ENCODE measurements around the gene TSPAN32.

TSPAN32 gene

GRCh38 chr11:2266586-2267305, 35.1 kb upstream of the TSPAN32 start:
- FAIRE-seq: no peak
- DNase-seq (ENCODE audit: insufficient read length, low spot score): no peak
- TF ChIP-seq PAX5 (IDR thresholded peaks at IDR 0.05; ENCODE audit: insufficient read depth, low read length, severe bottlenecking) (no peak), TAF1 (IDR thresholded peaks at IDR 0.05; ENCODE audit: low read depth, low read length) (no peak), POU2F2 (IDR thresholded peaks at IDR 0.05; ENCODE audit: low read depth, low read length) (no peak), SPI1 (IDR thresholded peaks at IDR 0.05; ENCODE audit: low read depth, low read length) (no peak), POLR2A (IDR thresholded peaks at IDR 0.05; ENCODE audit: low read depth, low read length) (no peak), POLR2AphosphoS5 (IDR thresholded peaks at IDR 0.05; ENCODE audit: low read depth, low read length) (no peak)

GRCh38 chr11:2267306-2267850, 34.4 kb upstream of the TSPAN32 start:
- DNase-seq (ENCODE audit: insufficient read length, low spot score) (no peak), FAIRE-seq (no peak)
- TF ChIP-seq PAX5 (IDR thresholded peaks at IDR 0.05; ENCODE audit: insufficient read depth, low read length, severe bottlenecking) (no peak), POLR2A (IDR thresholded peaks at IDR 0.05; ENCODE audit: low read depth, low read length) (no peak), POLR2AphosphoS5 (IDR thresholded peaks at IDR 0.05; ENCODE audit: low read depth, low read length) (no peak), POU2F2 (IDR thresholded peaks at IDR 0.05; ENCODE audit: low read depth, low read length) (no peak), SPI1 (IDR thresholded peaks at IDR 0.05; ENCODE audit: low read depth, low read length) (no peak)

GRCh38 chr11:2267851-2268728, 33.7 kb upstream of the TSPAN32 start:
- FAIRE-seq (no peak), DNase-seq (ENCODE audit: insufficient read length, low spot score) (no peak)
- TF ChIP-seq POLR2A (IDR thresholded peaks at IDR 0.05; ENCODE audit: low read depth, low read length): no peak
- TF ChIP-seq TAF1 (IDR thresholded peaks at IDR 0.05; ENCODE audit: low read depth, low read length): no peak
- TF ChIP-seq POLR2AphosphoS5 (IDR thresholded peaks at IDR 0.05; ENCODE audit: low read depth, low read length): no peak
- no peak for TF ChIP-seq POU2F2 (IDR thresholded peaks at IDR 0.05; ENCODE audit: low read depth, low read length)
- no peak for TF ChIP-seq PAX5 (IDR thresholded peaks at IDR 0.05; ENCODE audit: insufficient read depth, low read length, severe bottlenecking)
- no peak for TF ChIP-seq SPI1 (IDR thresholded peaks at IDR 0.05; ENCODE audit: low read depth, low read length)

GRCh38 chr11:2268729-2269600, 32.8 kb upstream of the TSPAN32 start:
- DNase-seq (ENCODE audit: insufficient read length, low spot score): peak; percentile 57
- TF ChIP-seq PAX5 (IDR thresholded peaks at IDR 0.05; ENCODE audit: insufficient read depth, low read length, severe bottlenecking): no peak
- TF ChIP-seq POU2F2 (IDR thresholded peaks at IDR 0.05; ENCODE audit: low read depth, low read length): peak; percentile 13; the same call in 1 of the 2 replicates
- TF ChIP-seq SPI1 (IDR thresholded peaks at IDR 0.05; ENCODE audit: low read depth, low read length): no peak
- TF ChIP-seq POLR2A (IDR thresholded peaks at IDR 0.05; ENCODE audit: low read depth, low read length): no peak
- peak; percentile 9 for FAIRE-seq

- TF ChIP-seq TAF1 (IDR thresholded peaks at IDR 0.05; ENCODE audit: low read depth, low read length) (no peak), SPI1 (IDR thresholded peaks at IDR 0.05; ENCODE audit: low read depth, low read length) (no peak), POLR2AphosphoS5 (IDR thresholded peaks at IDR 0.05; ENCODE audit: low read depth, low read length) (no peak), POLR2A (IDR thresholded peaks at IDR 0.05; ENCODE audit: low read depth, low read length) (no peak), PAX5 (IDR thresholded peaks at IDR 0.05; ENCODE audit: insufficient read depth, low read length, severe bottlenecking) (no peak), POU2F2 (IDR thresholded peaks at IDR 0.05; ENCODE audit: low read depth, low read length) (no peak)
- DNase-seq (ENCODE audit: insufficient read length, low spot score) (no peak), FAIRE-seq (no peak)
These were observed 32.1 kb upstream of the TSPAN32 start for GRCh38 chr11:2269601-2270321.

- no peak for FAIRE-seq
- TF ChIP-seq SPI1 (IDR thresholded peaks at IDR 0.05; ENCODE audit: low read depth, low read length): no peak
- TF ChIP-seq PAX5 (IDR thresholded peaks at IDR 0.05; ENCODE audit: insufficient read depth, low read length, severe bottlenecking): no peak
- TF ChIP-seq POLR2AphosphoS5 (IDR thresholded peaks at IDR 0.05; ENCODE audit: low read depth, low read length): no peak
- no peak for TF ChIP-seq TAF1 (IDR thresholded peaks at IDR 0.05; ENCODE audit: low read depth, low read length)
- TF ChIP-seq POLR2A (IDR thresholded peaks at IDR 0.05; ENCODE audit: low read depth, low read length): no peak
- TF ChIP-seq POU2F2 (IDR thresholded peaks at IDR 0.05; ENCODE audit: low read depth, low read length): no peak
- DNase-seq (ENCODE audit: insufficient read length, low spot score): no peak
These were observed 31.3 kb upstream of the TSPAN32 start, which contains the start of gene ASCL2 for GRCh38 chr11:2270322-2271076. ASCL2 (minus strand) TSS chr11:2270588; CDS start chr11:2270332, 256 bp downstream.

GRCh38 chr11:2271077-2271326, 30.8 kb upstream of the TSPAN32 start:
- FAIRE-seq (no peak), DNase-seq (ENCODE audit: insufficient read length, low spot score) (no peak)
- no peak for TF ChIP-seq TAF1 (IDR thresholded peaks at IDR 0.05; ENCODE audit: low read depth, low read length)
- no peak for TF ChIP-seq POLR2A (IDR thresholded peaks at IDR 0.05; ENCODE audit: low read depth, low read length)
- TF ChIP-seq SPI1 (IDR thresholded peaks at IDR 0.05; ENCODE audit: low read depth, low read length): no peak
- TF ChIP-seq POU2F2 (IDR thresholded peaks at IDR 0.05; ENCODE audit: low read depth, low read length): no peak
- no peak for TF ChIP-seq PAX5 (IDR thresholded peaks at IDR 0.05; ENCODE audit: insufficient read depth, low read length, severe bottlenecking)
- TF ChIP-seq POLR2AphosphoS5 (IDR thresholded peaks at IDR 0.05; ENCODE audit: low read depth, low read length): no peak
